Breast epithelium (tissue), 4 donors: ENCODE measurements around the gene CTH. TPM values are rescaled to one million over a fixed set of nuclear protein-coding genes. Genes with fewer than 3 reads are reported as not detected.

Experiments used
- DNase-seq, 2 donors: peaks; one replicate each; pipeline ENCODE4 v3.0.0-alpha.2; 2019; ENCODE audit warnings: low spot score in 2 of 2
- H3K27ac ChIP-seq, 2 donors: fragments of 200-600 bp; sonication (generic) in 1 of 2; one replicate each; pipeline ENCODE4 v1.5.1; 2016 to 2019; ENCODE audit warnings: mild to moderate bottlenecking in 1 of 2
- H3K27me3 ChIP-seq, 2 donors: fragments of 200-600 bp; sonication (generic) in 1 of 2; one replicate each; pipeline versions ENCODE4 v1.5.1 to v1.6.0; 2017 to 2019; ENCODE audit warnings: control low read depth in 1 of 2, mild to moderate bottlenecking in 1 of 2
- H3K36me3 ChIP-seq: fragments of 200-600 bp; one replicate; pipeline ENCODE4 v1.5.1; 2019
- H3K4me1 ChIP-seq, 2 donors: fragments of 200-600 bp; sonication (generic); one replicate each; pipeline ENCODE4 v1.5.1; 2016 to 2019; ENCODE audit warnings: control low read depth in 1 of 2
- H3K4me3 ChIP-seq, 3 donors: fragments of 200-600 bp; sonication (generic); 1 replicate in 2 of 3; 2 replicates in 1 of 3; pipeline ENCODE4 v1.5.1; 2016 to 2019; ENCODE audit warnings: mild to moderate bottlenecking in 3 of 3, moderate library complexity in 2 of 3
- H3K9me3 ChIP-seq, 2 donors: fragments of 200-600 bp; sonication (generic) in 1 of 2; one replicate each; pipeline ENCODE4 v1.5.1; 2016 to 2019; ENCODE audit warnings: control low read depth in 1 of 2
- CTCF ChIP-seq, 3 donors: fragments of 450-650 bp; IDR thresholded peaks; one replicate each; pipeline ENCODE4 v1.5.1; 2016 to 2017; ENCODE audit warnings: antibody characterized with exemption in 3 of 3, mild to moderate bottlenecking in 3 of 3, moderate library complexity in 3 of 3
- POLR2A ChIP-seq: fragments of 450-650 bp; IDR thresholded peaks from one replicate; pipeline ENCODE4 v1.6.1; 2016; ENCODE audit warnings: antibody characterized with exemption, mild to moderate bottlenecking, moderate library complexity
- POLR2AphosphoS5 ChIP-seq, 3 donors: sonication (generic); formaldehyde crosslinking; IDR thresholded peaks; one replicate each; pipeline ENCODE4 v1.6.1; 2017; ENCODE audit warnings: antibody characterized with exemption in 3 of 3
- intact Hi-C: fragments of 100-400 bp; cut with DNase I; formaldehyde crosslinking; loops from one replicate; pipeline ENCODE4 v1.15.1; 2023; ENCODE audit warnings: low total_unique reads
- total RNA-seq, 3 donors: library from RNA; depleted of rRNA; stranded (reverse); fragments of >200 nt; gene quantifications; one replicate each; pipeline ENCODE4 v1.1.0, GENCODE V29; 2016

Gene CTH
- total RNA-seq, 3 donors from 2014 or later: 4.9 to 11.7 (median 5.3) TPM

- intact Hi-C loops: no loop called here
- Histone ChIP-seq H3K4me1 (no peaks in the 10 kb centered on the region), H3K36me3 (no peaks in the 10 kb centered on the region), H3K27ac (no peak overlapping the region), H3K27me3 (no peaks in the 10 kb centered on the region), H3K4me3 (no peak overlapping the region), H3K9me3 (no peaks in the 10 kb centered on the region)
- TF ChIP-seq POLR2A (no peak), POLR2AphosphoS5 (IDR thresholded peaks at IDR 0.05) (no peak), CTCF (IDR thresholded peaks at IDR 0.05) (no peak)
- no peak for DNase-seq
Measured at GRCh38 chr1:70400335-70400734, 10.7 kb upstream of the CTH start.

- no peaks in the 10 kb centered on the region for H3K36me3 ChIP-seq
- H3K27ac ChIP-seq: no peak overlapping the region
- H3K9me3 ChIP-seq: no peaks in the 10 kb centered on the region
- intact Hi-C loops: no loop called here
- no peaks in the 10 kb centered on the region for H3K27me3 ChIP-seq
- H3K4me1 ChIP-seq: no peaks in the 10 kb centered on the region
- no peak overlapping the region for H3K4me3 ChIP-seq
- DNase-seq: no peak
- TF ChIP-seq CTCF (IDR thresholded peaks at IDR 0.05) (no peak), POLR2A (no peak)
Measured at GRCh38 chr1:70401974-70402373, 9.1 kb upstream of the CTH start.

GRCh38 chr1:70403759-70404158 lies 7.3 kb upstream of the CTH start:
- no peak for TF ChIP-seq POLR2AphosphoS5 (IDR thresholded peaks at IDR 0.05)
- TF ChIP-seq CTCF (IDR thresholded peaks at IDR 0.05): no peak
- TF ChIP-seq POLR2A: no peak
- no peak overlapping the region for H3K4me3 ChIP-seq
- H3K9me3 ChIP-seq: no peaks in the 10 kb centered on the region
- H3K36me3 ChIP-seq: no peaks in the 10 kb centered on the region
- no peak for DNase-seq
- no peaks in the 10 kb centered on the region for H3K4me1 ChIP-seq
- intact Hi-C loops: no loop called here
- H3K27ac ChIP-seq: no peak overlapping the region
- H3K27me3 ChIP-seq: no peaks in the 10 kb centered on the region

- no peak overlapping the region for H3K27ac ChIP-seq
- H3K4me1 ChIP-seq: no peaks in the 10 kb centered on the region
- H3K27me3 ChIP-seq: no peaks in the 10 kb centered on the region
- intact Hi-C loops: no loop called here
- H3K9me3 ChIP-seq: no peaks in the 10 kb centered on the region
- H3K4me3 ChIP-seq: no peak overlapping the region
- TF ChIP-seq CTCF (IDR thresholded peaks at IDR 0.05): no peak
- no peaks in the 10 kb centered on the region for H3K36me3 ChIP-seq
- DNase-seq: no peak
Measured at GRCh38 chr1:70405780-70406416, 5.2 kb upstream of the CTH start.

GRCh38 chr1:70409136-70409535 lies 1.9 kb upstream of the CTH start:
- no peaks in the 10 kb centered on the region for H3K4me1 ChIP-seq
- intact Hi-C loops: no loop called here
- H3K27me3 ChIP-seq: no peaks in the 10 kb centered on the region
- TF ChIP-seq POLR2A (no peak), CTCF (IDR thresholded peaks at IDR 0.05) (no peak), POLR2AphosphoS5 (IDR thresholded peaks at IDR 0.05) (no peak)
- DNase-seq: no peak
- no peak overlapping the region for H3K27ac ChIP-seq
- H3K9me3 ChIP-seq: no peaks in the 10 kb centered on the region
- H3K4me3 ChIP-seq: no peak overlapping the region
- no peaks in the 10 kb centered on the region for H3K36me3 ChIP-seq
